ENCODE measurements around the gene AGPAT4. TPM values are rescaled to one million over a fixed set of nuclear protein-coding genes. Genes with fewer than 3 reads are reported as not detected.
A peak's percentile ranks its signal among the peaks of the same experiment; 100 is the strongest.

Gene AGPAT4
- total and polyA plus RNA-seq, 2 of the 4 experiments (the other 2 are of a cell fraction), result 3.6 to 3.8 TPM

GRCh38 chr6:161085246-161085645 lies 188.6 kb downstream of the AGPAT4 start:
- Histone ChIP-seq H3K23ac (ENCODE audit: low read depth, low read length) (no peak overlapping the region), H3K4me1 (ENCODE audit: control insufficient read depth, insufficient read depth, low read length) (no peaks in the 10 kb centered on the region; the same call in 1 of the 2 replicates), H3K27ac (ENCODE audit: insufficient read depth, low read length) (no peak overlapping the region), H3K4ac (ENCODE audit: low read depth, low read length) (no peak overlapping the region), H2AK5ac (ENCODE audit: low read depth, low read length) (no peak overlapping the region), H3K18ac (ENCODE audit: low read depth, low read length) (no peak overlapping the region), H3K27me3 (ENCODE audit: control insufficient read depth, insufficient read depth, low read length) (no peaks in the 10 kb centered on the region), H2BK120ac (ENCODE audit: low read depth, low read length) (no peak overlapping the region), H3K36me3 (ENCODE audit: control insufficient read depth, insufficient read depth, low read length) (peaks cover 45% of the 10 kb centered on the region), H3K56ac (ENCODE audit: extremely low read depth, insufficient read depth, low read length) (no peak overlapping the region), H4K5ac (ENCODE audit: low read depth, low read length) (no peak overlapping the region), H2BK5ac (ENCODE audit: low read depth, low read length, poor library complexity, severe bottlenecking) (no peak overlapping the region), H3K14ac (replicated peaks; ENCODE audit: low read depth, low read length) (no peak overlapping the region), H3K4me2 (ENCODE audit: low read depth, low read length) (no peak overlapping the region), H3K79me1 (ENCODE audit: low read depth in 1 of 2, low read length in 2 of 2) (peaks cover 4 to 5% of the 10 kb centered on the region in 2 experiments; a peak in 1 of 4 replicates), H4K20me1 (ENCODE audit: insufficient read depth, low read length) (no peaks in the 10 kb centered on the region), H2BK20ac (ENCODE audit: low read depth, low read length) (no peak overlapping the region), H3K9ac (ENCODE audit: low read depth, low read length) (no peak overlapping the region), H3K9me1 (ENCODE audit: insufficient read depth, low read length) (peaks cover 5% of the 10 kb centered on the region), H2AK9ac (replicated peaks; ENCODE audit: low read depth, low read length, poor library complexity) (no peak overlapping the region), H3K9me3 (ENCODE audit: control insufficient read depth, insufficient read depth, low read length) (no peaks in the 10 kb centered on the region), H3K4me3 (ENCODE audit: insufficient read depth, low read depth, low read length) (no peak overlapping the region), H2BK15ac (ENCODE audit: low read depth, low read length) (no peak overlapping the region), H2AFZ (replicated peaks; ENCODE audit: low read length, poor library complexity) (no peak overlapping the region), H4K91ac (ENCODE audit: insufficient read depth, low read depth, low read length) (no peak overlapping the region), H4K8ac (ENCODE audit: low read depth in 2 of 2, low read length in 2 of 2) (no peak overlapping the region)
- in situ Hi-C loops (cut with MboI; ENCODE audit: low sequenced_read_pairs) (no loop called here), dilution Hi-C loops (cut with HindIII; ENCODE audit: low sequenced_read_pairs, unreplicated experiment) (no loop called here), intact Hi-C loops (cut with micrococcal nuclease) (no loop called here)
- ChIA-PET CTCF (no interaction called here), POLR2A (ENCODE audit: unreplicated experiment) (no interaction called here)
- ATAC-seq (ENCODE audit: low read depth) (no peak), DNase-seq (peak; percentile 10)
- WGBS, 2 experiments (ENCODE audit: extremely low coverage in 2 of 2, insufficient read length in 1 of 2), result 100% methylated on average over 1 of the region's 5 CpGs; no CpG with 5 or more reads in 1 of the 2 experiments
- no TSS peak for BruUV-seq (replicated peaks)
- TF ChIP-seq SMC3 (IDR thresholded peaks at IDR 0.05; ENCODE audit: low read depth, low read length) (no peak), MXI1 (IDR thresholded peaks at IDR 0.05; ENCODE audit: borderline replicate concordance, low read depth, low read length) (no peak), RFX5 (IDR thresholded peaks at IDR 0.05; ENCODE audit: low read depth, low read length) (no peak), ELK1 (IDR thresholded peaks at IDR 0.05; ENCODE audit: borderline replicate concordance, low read depth, low read length) (no peak), RCOR1 (IDR thresholded peaks at IDR 0.05; ENCODE audit: insufficient replicate concordance, low read length) (no peak), BHLHE40 (IDR thresholded peaks at IDR 0.05; ENCODE audit: low read depth, low read length) (no peak), NFE2L2 (IDR thresholded peaks at IDR 0.05; ENCODE audit: low read depth, low read length) (no peak), USF2 (IDR thresholded peaks at IDR 0.05; ENCODE audit: low read depth, low read length) (no peak), CHD1 (IDR thresholded peaks at IDR 0.05; ENCODE audit: low read depth, low read length) (no peak), CEBPB (IDR thresholded peaks at IDR 0.05; ENCODE audit: low read depth, low read length) (no peak), MAFK (IDR thresholded peaks at IDR 0.05; ENCODE audit: low read depth, low read length) (no peak), FOS (IDR thresholded peaks at IDR 0.05; ENCODE audit: low read depth, low read length) (no peak), MAZ (IDR thresholded peaks at IDR 0.05; ENCODE audit: borderline replicate concordance, low read depth, low read length) (no peak), RAD21 (IDR thresholded peaks at IDR 0.05; ENCODE audit: low read length) (no peak), POLR2A (IDR thresholded peaks at IDR 0.05; ENCODE audit: low read depth, low read length) (no peak), CTCF (conservative IDR thresholded peaks at IDR 0.05; ENCODE audit: low read depth, low read length) (no peak)
